Measurements from ENCODE around the gene HLA-G.
"Not testable (repeated sequence)": the region's sequence is repeated elsewhere in the genome, so short reads cannot be mapped to it uniquely, and the experiment has no call there.

Gene HLA-G

DNA sequence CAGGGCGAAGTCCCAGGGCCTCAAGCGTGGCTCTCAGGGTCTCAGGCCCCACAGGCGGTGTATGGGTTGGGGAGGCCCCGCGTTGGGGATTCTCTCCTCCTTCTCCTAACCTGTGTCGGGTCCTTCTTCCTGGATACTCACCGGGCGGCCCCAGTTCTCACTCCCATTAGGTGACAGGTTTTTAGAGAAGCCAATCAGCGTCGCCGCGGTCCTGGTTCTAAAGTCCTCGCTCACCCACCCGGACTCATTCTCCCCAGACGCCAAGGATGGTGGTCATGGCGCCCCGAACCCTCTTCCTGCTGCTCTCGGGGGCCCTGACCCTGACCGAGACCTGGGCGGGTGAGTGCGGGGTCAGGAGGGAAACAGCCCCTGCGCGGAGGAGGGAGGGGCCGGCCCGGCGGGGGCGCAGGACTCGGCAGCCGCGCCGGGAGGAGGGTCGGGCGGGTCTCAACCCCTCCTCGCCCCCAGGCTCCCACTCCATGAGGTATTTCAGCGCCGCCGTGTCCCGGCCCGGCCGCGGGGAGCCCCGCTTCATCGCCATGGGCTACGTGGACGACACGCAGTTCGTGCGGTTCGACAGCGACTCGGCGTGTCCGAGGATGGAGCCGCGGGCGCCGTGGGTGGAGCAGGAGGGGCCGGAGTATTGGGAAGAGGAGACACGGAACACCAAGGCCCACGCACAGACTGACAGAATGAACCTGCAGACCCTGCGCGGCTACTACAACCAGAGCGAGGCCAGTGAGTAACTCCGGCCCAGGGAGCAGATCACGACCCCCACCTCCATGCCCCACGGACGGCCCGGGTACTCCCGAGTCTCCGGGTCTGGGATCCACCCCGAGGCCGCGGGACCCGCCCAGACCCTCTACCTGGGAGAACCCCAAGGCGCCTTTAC lies at the start of gene HLA-G:
Gene HLA-G (plus strand): TSS at position 247 of the 892 bp plus-strand sequence. CDS start 20 bp downstream, at position 267.
- H3K4me3 ChIP-seq (ENCODE audit: control insufficient read depth, low read depth, low read length) = no peak within 1 kb of the TSS
- TF ChIP-seq, protein P1, sequence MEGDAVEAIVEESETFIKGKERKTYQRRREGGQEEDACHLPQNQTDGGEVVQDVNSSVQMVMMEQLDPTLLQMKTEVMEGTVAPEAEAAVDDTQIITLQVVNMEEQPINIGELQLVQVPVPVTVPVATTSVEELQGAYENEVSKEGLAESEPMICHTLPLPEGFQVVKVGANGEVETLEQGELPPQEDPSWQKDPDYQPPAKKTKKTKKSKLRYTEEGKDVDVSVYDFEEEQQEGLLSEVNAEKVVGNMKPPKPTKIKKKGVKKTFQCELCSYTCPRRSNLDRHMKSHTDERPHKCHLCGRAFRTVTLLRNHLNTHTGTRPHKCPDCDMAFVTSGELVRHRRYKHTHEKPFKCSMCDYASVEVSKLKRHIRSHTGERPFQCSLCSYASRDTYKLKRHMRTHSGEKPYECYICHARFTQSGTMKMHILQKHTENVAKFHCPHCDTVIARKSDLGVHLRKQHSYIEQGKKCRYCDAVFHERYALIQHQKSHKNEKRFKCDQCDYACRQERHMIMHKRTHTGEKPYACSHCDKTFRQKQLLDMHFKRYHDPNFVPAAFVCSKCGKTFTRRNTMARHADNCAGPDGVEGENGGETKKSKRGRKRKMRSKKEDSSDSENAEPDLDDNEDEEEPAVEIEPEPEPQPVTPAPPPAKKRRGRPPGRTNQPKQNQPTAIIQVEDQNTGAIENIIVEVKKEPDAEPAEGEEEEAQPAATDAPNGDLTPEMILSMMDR (conservative IDR thresholded peaks at IDR 0.05; ENCODE audit: control insufficient read depth, insufficient read depth, low read depth, low read length) = no peak
- no peak for DNase-seq (ENCODE audit: low read depth)

DNA sequence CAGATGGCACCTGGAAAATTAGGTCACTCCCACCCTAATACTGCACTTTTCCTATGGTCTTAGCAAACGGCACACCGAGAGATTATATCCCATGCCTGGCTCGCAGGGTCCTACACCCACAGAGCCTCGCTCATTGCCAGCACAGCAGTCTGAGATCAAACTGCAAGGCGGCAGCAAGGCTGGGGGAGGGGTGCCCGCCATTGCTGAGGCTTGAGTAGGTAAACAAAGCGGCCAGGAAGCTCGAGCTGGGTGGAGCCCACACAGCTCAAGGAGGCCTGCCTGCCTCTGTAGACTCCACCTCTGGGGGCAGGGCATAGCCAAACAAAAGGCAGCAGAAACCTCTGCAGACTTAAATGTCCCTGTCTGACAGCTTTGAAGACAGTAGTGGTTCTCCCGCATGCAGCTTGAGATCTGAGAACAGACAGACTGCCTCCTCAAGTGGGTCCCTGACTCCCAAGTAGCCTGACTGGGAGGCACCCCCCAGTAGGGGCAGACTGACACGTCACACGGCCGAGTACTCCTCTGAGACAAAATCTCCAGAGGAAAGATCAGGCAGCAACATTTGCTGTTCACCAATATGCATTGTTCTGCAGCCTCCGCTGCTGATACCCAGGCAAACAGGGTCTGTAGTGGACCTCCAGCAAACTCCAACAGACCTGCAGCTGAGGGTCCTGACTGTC lies 47.5 kb upstream of the HLA-G start:
- H3K4me3 ChIP-seq (ENCODE audit: control insufficient read depth, low read depth, low read length); DNase-seq (ENCODE audit: low read depth): not testable (repeated sequence)

DNA sequence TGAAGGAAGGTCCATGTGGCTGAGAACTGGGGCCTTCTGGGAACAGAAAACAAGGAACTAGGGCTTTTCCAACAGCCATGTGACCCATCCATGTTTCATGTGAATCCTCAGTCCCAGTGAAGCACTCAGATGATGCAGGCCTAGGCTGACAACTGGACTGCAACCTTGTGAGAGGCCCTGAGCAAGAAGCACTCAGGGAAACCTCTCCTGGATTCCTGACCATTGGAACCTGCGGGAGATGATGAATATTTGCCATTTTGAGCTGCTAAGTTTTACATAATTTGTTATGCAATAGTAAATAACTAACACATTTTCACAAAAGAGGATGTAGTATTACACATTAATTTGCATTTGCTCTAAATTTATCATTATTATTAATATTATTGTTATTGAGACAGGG lies 38.4 kb upstream of the HLA-G start:
- no peak overlapping the region for H3K4me3 ChIP-seq (ENCODE audit: control insufficient read depth, low read depth, low read length)
- DNase-seq (ENCODE audit: low read depth) = no peak
- TF ChIP-seq, protein P1 (conservative IDR thresholded peaks at IDR 0.05; ENCODE audit: control insufficient read depth, insufficient read depth, low read depth, low read length) = no peak

DNA sequence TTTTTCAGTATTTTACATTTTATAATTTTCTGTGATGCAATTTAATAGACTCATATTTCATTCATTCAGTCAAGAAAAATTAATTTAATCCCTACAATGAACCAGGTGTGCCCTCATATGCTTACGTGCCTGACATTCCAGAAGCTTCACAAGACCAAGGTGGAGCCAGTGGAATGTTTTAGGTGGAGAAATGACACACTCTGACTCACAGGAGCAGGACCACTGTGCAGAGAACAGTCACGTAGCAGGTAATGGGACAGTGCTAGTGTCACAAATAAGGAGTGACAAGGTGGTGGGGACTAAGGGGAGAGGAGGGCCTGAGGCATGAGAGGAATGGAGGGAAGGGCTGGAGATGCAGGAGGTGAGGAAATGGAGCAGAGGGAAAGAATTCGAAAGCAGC lies 37.0 kb upstream of the HLA-G start:
- no peak for DNase-seq (ENCODE audit: low read depth)
- H3K4me3 ChIP-seq (ENCODE audit: control insufficient read depth, low read depth, low read length) = no peak overlapping the region
- TF ChIP-seq, protein P1 (conservative IDR thresholded peaks at IDR 0.05; ENCODE audit: control insufficient read depth, insufficient read depth, low read depth, low read length) = no peak

DNA sequence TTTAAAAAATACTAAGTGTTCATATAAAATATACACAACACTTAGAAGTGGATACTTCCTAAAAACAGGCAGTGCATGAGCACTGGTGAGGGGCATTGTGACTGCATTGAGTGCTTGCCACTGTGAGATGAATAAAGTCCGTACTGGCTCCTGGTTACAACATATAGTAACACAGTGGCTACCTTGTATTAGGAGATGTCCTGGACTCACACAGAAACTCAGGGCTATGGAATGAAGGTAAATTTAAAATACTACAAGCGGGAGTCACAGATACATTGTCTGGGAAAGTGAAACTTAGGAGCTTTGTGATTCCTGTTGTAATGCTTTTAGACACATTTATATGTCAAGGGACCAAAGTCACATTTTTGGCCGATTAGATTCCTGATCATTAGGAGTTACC lies 36.5 kb upstream of the HLA-G start:
- TF ChIP-seq, protein P1 (conservative IDR thresholded peaks at IDR 0.05; ENCODE audit: control insufficient read depth, insufficient read depth, low read depth, low read length) = no peak
- no peak overlapping the region for H3K4me3 ChIP-seq (ENCODE audit: control insufficient read depth, low read depth, low read length)
- no peak for DNase-seq (ENCODE audit: low read depth)

DNA sequence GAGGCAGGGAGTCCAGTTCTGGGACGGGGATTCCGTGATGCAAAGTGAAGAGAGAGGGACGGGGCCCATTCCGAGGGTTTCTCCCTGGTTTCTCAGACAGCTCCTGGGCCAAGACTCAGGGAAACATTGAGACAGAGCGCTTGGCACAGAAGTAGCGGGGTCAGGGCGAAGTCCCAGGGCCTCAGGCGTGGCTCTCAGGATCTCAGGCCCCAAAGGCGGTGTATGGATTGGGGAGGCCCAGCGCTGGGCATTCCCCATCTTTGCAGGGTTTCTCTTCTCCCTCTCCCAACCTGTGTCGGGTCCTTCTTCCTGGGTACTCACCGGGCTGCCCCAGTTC lies 35.9 kb upstream of the HLA-G start:
- TF ChIP-seq, protein P1 (conservative IDR thresholded peaks at IDR 0.05; ENCODE audit: control insufficient read depth, insufficient read depth, low read depth, low read length) = no peak
- H3K4me3 ChIP-seq (ENCODE audit: control insufficient read depth, low read depth, low read length) = peak overlapping the region; percentile 57

More for the DNA sequence above, 35.9 kb upstream of the HLA-G start:
- no peak for DNase-seq (ENCODE audit: low read depth)
